SK-N-SH (cell line): Measurements from ENCODE around the gene ERH.

Experiments used
- EZH2phosphoT487 ChIP-seq: fragments of 200-600 bp; sonication (generic); IDR thresholded peaks from 2 replicates; pipeline ENCODE4 v1.6.1; 2017; ENCODE audit warnings: low read depth, mixed run types, mild to moderate bottlenecking, antibody characterized with exemption, moderate library complexity, borderline replicate concordance
- FOXM1 ChIP-seq: IDR thresholded peaks from 2 replicates; pipeline ENCODE4 v1.4.0; 2012; ENCODE audit warnings: low read depth, mild to moderate bottlenecking
- PBX3 ChIP-seq: IDR thresholded peaks from 2 replicates; pipeline ENCODE4; 2012
- RAD21 ChIP-seq: IDR thresholded peaks from 2 replicates; pipeline ENCODE4 v1.6.1; 2012; ENCODE audit warnings: mild to moderate bottlenecking, low read length
- SIN3A ChIP-seq: IDR thresholded peaks from 2 replicates; pipeline ENCODE4 v1.6.1; 2012; ENCODE audit warnings: low read depth, mild to moderate bottlenecking, low read length, moderate library complexity, borderline replicate concordance
- TAF1 ChIP-seq: IDR thresholded peaks from 2 replicates; pipeline ENCODE4 v1.6.1; 2012; ENCODE audit warnings: low read depth, mild to moderate bottlenecking, low read length, moderate library complexity, borderline replicate concordance
- TF ChIP-seq, protein P1 (sequence below): fragments of 200-600 bp; sonication (generic); IDR thresholded peaks from 2 replicates; pipeline ENCODE4 v1.6.1; 2017; ENCODE audit warnings: antibody characterized with exemption, mild to moderate bottlenecking, moderate library complexity
- TF ChIP-seq, protein P2 (sequence below): fragments of 150-350 bp; IDR thresholded peaks from 2 replicates; pipeline ENCODE4 v1.6.1; 2017; ENCODE audit warnings: antibody characterized with exemption, low read length, low read depth, borderline replicate concordance
- TF ChIP-seq, protein P3 (sequence below): IDR thresholded peaks from 2 replicates; pipeline ENCODE4 v1.4.0; 2012; ENCODE audit warnings: low read depth, borderline replicate concordance

DNA sequence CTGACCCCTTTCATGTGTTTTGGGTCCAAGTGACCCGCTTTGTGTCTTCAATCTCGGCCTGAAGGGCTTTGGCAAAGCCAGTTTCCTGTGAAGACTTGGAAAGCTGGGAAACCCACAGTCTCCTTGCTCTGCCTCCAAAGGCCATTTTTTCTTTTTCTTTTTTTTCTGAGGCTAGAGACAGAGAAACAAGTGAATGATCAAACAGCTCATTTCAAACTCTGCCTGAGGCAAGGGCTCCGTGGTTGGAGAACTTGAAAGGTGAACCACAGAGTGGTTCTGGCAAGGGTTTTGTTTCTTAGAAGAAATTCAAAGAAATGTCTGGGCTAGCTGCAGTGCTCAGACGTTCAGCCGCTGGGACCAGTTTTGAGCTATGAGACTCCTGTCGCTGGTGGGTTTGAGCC lies 62.7 kb downstream of the ERH start:
- TF ChIP-seq, protein P1, sequence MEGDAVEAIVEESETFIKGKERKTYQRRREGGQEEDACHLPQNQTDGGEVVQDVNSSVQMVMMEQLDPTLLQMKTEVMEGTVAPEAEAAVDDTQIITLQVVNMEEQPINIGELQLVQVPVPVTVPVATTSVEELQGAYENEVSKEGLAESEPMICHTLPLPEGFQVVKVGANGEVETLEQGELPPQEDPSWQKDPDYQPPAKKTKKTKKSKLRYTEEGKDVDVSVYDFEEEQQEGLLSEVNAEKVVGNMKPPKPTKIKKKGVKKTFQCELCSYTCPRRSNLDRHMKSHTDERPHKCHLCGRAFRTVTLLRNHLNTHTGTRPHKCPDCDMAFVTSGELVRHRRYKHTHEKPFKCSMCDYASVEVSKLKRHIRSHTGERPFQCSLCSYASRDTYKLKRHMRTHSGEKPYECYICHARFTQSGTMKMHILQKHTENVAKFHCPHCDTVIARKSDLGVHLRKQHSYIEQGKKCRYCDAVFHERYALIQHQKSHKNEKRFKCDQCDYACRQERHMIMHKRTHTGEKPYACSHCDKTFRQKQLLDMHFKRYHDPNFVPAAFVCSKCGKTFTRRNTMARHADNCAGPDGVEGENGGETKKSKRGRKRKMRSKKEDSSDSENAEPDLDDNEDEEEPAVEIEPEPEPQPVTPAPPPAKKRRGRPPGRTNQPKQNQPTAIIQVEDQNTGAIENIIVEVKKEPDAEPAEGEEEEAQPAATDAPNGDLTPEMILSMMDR = no peak
- TF ChIP-seq, protein P2, sequence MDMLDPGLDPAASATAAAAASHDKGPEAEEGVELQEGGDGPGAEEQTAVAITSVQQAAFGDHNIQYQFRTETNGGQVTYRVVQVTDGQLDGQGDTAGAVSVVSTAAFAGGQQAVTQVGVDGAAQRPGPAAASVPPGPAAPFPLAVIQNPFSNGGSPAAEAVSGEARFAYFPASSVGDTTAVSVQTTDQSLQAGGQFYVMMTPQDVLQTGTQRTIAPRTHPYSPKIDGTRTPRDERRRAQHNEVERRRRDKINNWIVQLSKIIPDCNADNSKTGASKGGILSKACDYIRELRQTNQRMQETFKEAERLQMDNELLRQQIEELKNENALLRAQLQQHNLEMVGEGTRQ = no peak
- TF ChIP-seq SIN3A (no peak), PBX3 (no peak), RAD21 (no peak), EZH2phosphoT487 (no peak), TAF1 (no peak), FOXM1 (no peak)
- TF ChIP-seq, protein P3, sequence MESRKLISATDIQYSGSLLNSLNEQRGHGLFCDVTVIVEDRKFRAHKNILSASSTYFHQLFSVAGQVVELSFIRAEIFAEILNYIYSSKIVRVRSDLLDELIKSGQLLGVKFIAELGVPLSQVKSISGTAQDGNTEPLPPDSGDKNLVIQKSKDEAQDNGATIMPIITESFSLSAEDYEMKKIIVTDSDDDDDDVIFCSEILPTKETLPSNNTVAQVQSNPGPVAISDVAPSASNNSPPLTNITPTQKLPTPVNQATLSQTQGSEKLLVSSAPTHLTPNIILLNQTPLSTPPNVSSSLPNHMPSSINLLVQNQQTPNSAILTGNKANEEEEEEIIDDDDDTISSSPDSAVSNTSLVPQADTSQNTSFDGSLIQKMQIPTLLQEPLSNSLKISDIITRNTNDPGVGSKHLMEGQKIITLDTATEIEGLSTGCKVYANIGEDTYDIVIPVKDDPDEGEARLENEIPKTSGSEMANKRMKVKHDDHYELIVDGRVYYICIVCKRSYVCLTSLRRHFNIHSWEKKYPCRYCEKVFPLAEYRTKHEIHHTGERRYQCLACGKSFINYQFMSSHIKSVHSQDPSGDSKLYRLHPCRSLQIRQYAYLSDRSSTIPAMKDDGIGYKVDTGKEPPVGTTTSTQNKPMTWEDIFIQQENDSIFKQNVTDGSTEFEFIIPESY = no peak
